SW480 (cell line): ENCODE results near the gene MAGEB1.

ENCODE experiments used
- DNase-seq: peaks from one replicate; pipeline ENCODE4 v3.0.0-alpha.2; 2016; ENCODE audit warnings: low spot score

The MAGEB1 gene

GRCh38 chrX:30246769-30247489, at the start of gene MAGEB1:
Gene MAGEB1 (plus strand): TSS chrX:30247146. CDS start chrX:30250494, 3,348 bp downstream.
- DNase-seq: no peak

- DNase-seq: peak; percentile 0
These were observed 34.8 kb upstream of the MAGEB1 start for GRCh38 chrX:30212172-30212571.

- no peak for DNase-seq
These were observed 31.5 kb upstream of the MAGEB1 start, which contains the start of gene MAGEB2 for GRCh38 chrX:30215357-30215843. Gene MAGEB2 (plus strand): TSS chrX:30215563. CDS start chrX:30218581, 3,018 bp downstream.

GRCh38 chrX:30217465-30217864, 29.5 kb upstream of the MAGEB1 start:
- DNase-seq: no peak

- no peak for DNase-seq
These were observed 27.6 kb upstream of the MAGEB1 start for GRCh38 chrX:30219372-30219771.

- DNase-seq: no peak
These were observed 26.3 kb upstream of the MAGEB1 start for GRCh38 chrX:30220661-30221060.

GRCh38 chrX:30224536-30224935, 22.4 kb upstream of the MAGEB1 start:
- no peak for DNase-seq

GRCh38 chrX:30228526-30228925, 18.4 kb upstream of the MAGEB1 start:
- DNase-seq: no peak

- no peak for DNase-seq
These were observed 16.6 kb upstream of the MAGEB1 start, which contains the start of gene MAGEB3 for GRCh38 chrX:30230395-30230794. Gene MAGEB3 (plus strand): TSS chrX:30230657. CDS start chrX:30235925, 5,268 bp downstream.

GRCh38 chrX:30241724-30242415, 5.1 kb upstream of the MAGEB1 start, which contains the start of gene MAGEB4:
Gene MAGEB4 (plus strand): TSS chrX:30242000. CDS start chrX:30242136, 136 bp downstream.
- no peak for DNase-seq

GRCh38 chrX:30248854-30249253, 1.9 kb downstream of the MAGEB1 start:
- DNase-seq: no peak

- no peak for DNase-seq
These were observed 6.3 kb downstream of the MAGEB1 start for GRCh38 chrX:30253257-30253656.

GRCh38 chrX:30259927-30260326, 13.0 kb downstream of the MAGEB1 start:
- no peak for DNase-seq

- no peak for DNase-seq
These were observed 14.1 kb downstream of the MAGEB1 start for GRCh38 chrX:30261012-30261411.

- DNase-seq: no peak
These were observed 15.8 kb downstream of the MAGEB1 start for GRCh38 chrX:30262763-30263162.

- no peak for DNase-seq
These were observed 23.7 kb downstream of the MAGEB1 start for GRCh38 chrX:30270639-30271038.

GRCh38 chrX:30275498-30275897, 28.6 kb downstream of the MAGEB1 start:
- peak; percentile 9 for DNase-seq

- no peak for DNase-seq
These were observed 31.4 kb downstream of the MAGEB1 start for GRCh38 chrX:30278365-30278764.

- no peak for DNase-seq
These were observed 33.5 kb downstream of the MAGEB1 start for GRCh38 chrX:30280428-30280827.

- DNase-seq: no peak
These were observed 35.6 kb downstream of the MAGEB1 start for GRCh38 chrX:30282527-30282926.

- peak; percentile 81 for DNase-seq
These were observed 36.7 kb downstream of the MAGEB1 start for GRCh38 chrX:30283456-30284200.
